Lung (tissue), 12 donors: ENCODE results near the gene OR2F2. TPM values are rescaled to one million over a fixed set of nuclear protein-coding genes. Genes with fewer than 3 reads are reported as not detected.

Experiments used
- ATAC-seq: fragments of 200-7000 bp; cut with Tn5 transposase; one replicate; pipeline ENCODE4 v1.9.1; 2020; ENCODE audit warnings: moderate number of reproducible peaks; ENCODE audit not compliant: insufficient read depth, low FRiP score
- DNase-seq, 3 donors: peaks; one replicate each; pipeline ENCODE4 v3.0.0-alpha.2; 2013 to 2017
- H3K27ac ChIP-seq, 2 donors: one replicate each; pipeline ENCODE4 v1.5.1; 2013; ENCODE audit warnings: mild to moderate bottlenecking in 2 of 2, moderate library complexity in 2 of 2, control low read depth in 1 of 2, inconsistent platforms in 1 of 2, low read depth in 1 of 2, low read length in 1 of 2
- H3K27me3 ChIP-seq, 3 donors: one replicate each; pipeline ENCODE4 v1.5.1; 2013; ENCODE audit warnings: low read length in 2 of 3; ENCODE audit not compliant: control insufficient read depth in 3 of 3, insufficient read depth in 3 of 3
- H3K36me3 ChIP-seq, 4 donors: one replicate each; pipeline ENCODE4 v1.5.1; 2013; ENCODE audit warnings: low read length in 4 of 4, mild to moderate bottlenecking in 1 of 4, moderate library complexity in 1 of 4; ENCODE audit not compliant: control insufficient read depth in 4 of 4, insufficient read depth in 4 of 4
- H3K4me1 ChIP-seq, 5 donors: one replicate each; pipeline ENCODE4 v1.5.1; 2013; ENCODE audit warnings: low read length in 5 of 5, mild to moderate bottlenecking in 2 of 5, moderate library complexity in 1 of 5; ENCODE audit not compliant: control insufficient read depth in 5 of 5, insufficient read depth in 5 of 5
- H3K4me3 ChIP-seq: one replicate; pipeline ENCODE4 v1.5.1; 2013; ENCODE audit warnings: mild to moderate bottlenecking, control low read depth, moderate library complexity
- H3K9ac ChIP-seq, 2 donors: one replicate each; pipeline ENCODE4 v1.5.1; 2013; ENCODE audit warnings: low read length in 2 of 2, control low read depth in 1 of 2; ENCODE audit not compliant: insufficient read depth in 1 of 2
- H3K9me3 ChIP-seq, 4 donors: one replicate each; pipeline ENCODE4 v1.5.1; 2013; ENCODE audit warnings: low read length in 3 of 4, mild to moderate bottlenecking in 1 of 4, moderate library complexity in 1 of 4; ENCODE audit not compliant: control insufficient read depth in 4 of 4, insufficient read depth in 3 of 4
- CTCF ChIP-seq: IDR thresholded peaks from 2 replicates; pipeline ENCODE4 v1.5.1; 2012; ENCODE audit warnings: mild to moderate bottlenecking; ENCODE audit errors: control extremely low read depth, extremely low read depth
- WGBS, 2 donors: extraction: QIAGEN DNeasy Blood & Tissue Kit; methylation state at CpG; one replicate each; pipeline ENCODE4 v1.1.7; 2013; 5-methylcytosine and 5-hydroxymethylcytosine counted together
- polyA plus RNA-seq, 2 donors: library from polyadenylated mRNA; stranded (reverse); fragments of 200-250 nt; gene quantifications; one replicate each; pipeline ENCODE4 v1.2.1, GENCODE V29; 2013
- total RNA-seq, 2 donors: library from RNA; depleted of rRNA in 1 of 2; stranded (reverse); fragments of >200 nt in 1 of 2; gene quantifications; one replicate each; pipeline ENCODE4 v1.2.1, GENCODE V29; 2014 to 2021
- donor health status: control.
- donor health status: control.
- donor health status: Bipolar disorder and iron deficiency.
- donor health status: healthy.
- donor health status: DM: yes; HTN: yes; CAD: no.

Gene OR2F2
- total and polyA plus RNA-seq, 4 donors: not detected

GRCh38 chr7:143889068-143889467 is 46.0 kb upstream of the OR2F2 start:
- H3K4me1 ChIP-seq: peaks cover 0 to 15% (median 4%) of the 10 kb centered on the region in 5 donors
- peaks cover 0 to 4% (median 0%) of the 10 kb centered on the region in 4 donors for H3K36me3 ChIP-seq
- 93 to 96% methylated on average over 2 of the region's 2 CpGs for WGBS, 2 donors
- no peak for TF ChIP-seq CTCF
- ATAC-seq (no peak), DNase-seq (no peak)
- H3K9ac ChIP-seq: no peak overlapping the region
- no peaks in the 10 kb centered on the region for H3K27me3 ChIP-seq
- no peak overlapping the region for H3K4me3 ChIP-seq
- peaks cover 0 to 9% (median 0%) of the 10 kb centered on the region in 4 donors for H3K9me3 ChIP-seq
- no peak overlapping the region for H3K27ac ChIP-seq

GRCh38 chr7:143890558-143890957 is 44.5 kb upstream of the OR2F2 start:
- WGBS, 2 donors: 99 to 100% methylated on average over 2 of the region's 2 CpGs
- Histone ChIP-seq H3K4me1 (peaks cover 0 to 11% (median 0%) of the 10 kb centered on the region in 5 donors), H3K36me3 (peaks cover 0 to 4% (median 0%) of the 10 kb centered on the region in 4 donors), H3K9ac (no peak overlapping the region), H3K27me3 (no peaks in the 10 kb centered on the region), H3K4me3 (no peak overlapping the region), H3K9me3 (peaks cover 0 to 9% (median 0%) of the 10 kb centered on the region in 4 donors), H3K27ac (no peak overlapping the region)
- ATAC-seq (no peak), DNase-seq (no peak)
- TF ChIP-seq CTCF: no peak

- H3K36me3 ChIP-seq: peaks cover 0 to 4% (median 0%) of the 10 kb centered on the region in 4 donors
- TF ChIP-seq CTCF: no peak
- H3K27me3 ChIP-seq: no peaks in the 10 kb centered on the region
- ATAC-seq (no peak), DNase-seq (no peak)
- no peak overlapping the region for H3K4me3 ChIP-seq
- peaks cover 0 to 5% (median 0%) of the 10 kb centered on the region in 5 donors for H3K4me1 ChIP-seq
- no peak overlapping the region for H3K9ac ChIP-seq
- H3K27ac ChIP-seq: no peak overlapping the region
- peaks cover 0 to 9% (median 0%) of the 10 kb centered on the region in 4 donors for H3K9me3 ChIP-seq
- 66 to 84% methylated on average over 2 of the region's 2 CpGs for WGBS, 2 donors
Measured at GRCh38 chr7:143891457-143891856, 43.6 kb upstream of the OR2F2 start.
